ENCODE data around the gene DNAJC16. TPM values are rescaled to one million over a fixed set of nuclear protein-coding genes. Genes with fewer than 3 reads are reported as not detected.
"Not testable (repeated sequence)": the region's sequence is repeated elsewhere in the genome, so short reads cannot be mapped to it uniquely, and the experiment has no call there.

Gene DNAJC16
- total RNA-seq, 4 donors from 2014 or later, result 10.2 to 18.7 (median 13.8) TPM

DNA sequence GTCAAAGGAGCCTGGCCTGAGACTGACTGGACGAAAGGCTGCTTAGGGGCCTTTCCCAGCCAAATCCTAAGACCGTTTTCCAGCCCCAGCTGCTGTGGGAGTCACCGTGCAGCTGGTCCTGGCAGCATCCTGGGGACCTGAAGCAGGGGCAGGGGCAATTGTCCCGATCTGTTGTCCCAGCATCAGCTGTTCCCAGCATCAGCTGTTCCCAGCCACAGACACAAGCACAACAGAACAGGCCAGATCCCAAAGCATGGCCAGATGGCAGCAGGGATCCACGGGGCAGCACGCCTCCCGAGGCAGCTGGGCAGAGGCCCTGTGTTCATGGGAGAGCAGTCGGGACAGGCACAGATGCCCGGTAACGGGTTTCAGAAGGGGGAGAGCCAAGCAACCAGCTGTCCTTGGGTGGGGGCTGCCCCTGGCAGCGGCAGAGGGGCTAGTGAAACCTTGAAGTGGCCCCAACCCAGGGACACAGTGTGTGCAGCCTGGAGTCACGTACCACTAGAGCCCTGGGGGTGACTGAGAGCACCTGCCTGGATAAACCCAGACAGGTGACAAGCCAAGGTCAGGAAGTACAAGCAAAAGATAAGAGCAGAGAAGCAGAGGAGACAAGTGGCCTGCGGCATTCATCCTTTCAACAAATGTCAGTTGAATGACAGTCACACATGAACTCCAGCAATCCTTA, 37.5 kb upstream of the DNAJC16 start:
- H3K27ac ChIP-seq, result peak overlapping the region in 1 of 4 donors; percentile 12
- peaks cover 0 to 12% (median 0%) of the 10 kb centered on the region in 3 donors for H3K4me1 ChIP-seq
- H3K36me3 ChIP-seq, result peaks cover 0 to 52% of the 10 kb centered on the region in 2 donors
- no peak for TF ChIP-seq POLR2AphosphoS5 (IDR thresholded peaks at IDR 0.05)
- TF ChIP-seq EP300 (IDR thresholded peaks at IDR 0.05), result no peak
- TF ChIP-seq, protein P1, sequence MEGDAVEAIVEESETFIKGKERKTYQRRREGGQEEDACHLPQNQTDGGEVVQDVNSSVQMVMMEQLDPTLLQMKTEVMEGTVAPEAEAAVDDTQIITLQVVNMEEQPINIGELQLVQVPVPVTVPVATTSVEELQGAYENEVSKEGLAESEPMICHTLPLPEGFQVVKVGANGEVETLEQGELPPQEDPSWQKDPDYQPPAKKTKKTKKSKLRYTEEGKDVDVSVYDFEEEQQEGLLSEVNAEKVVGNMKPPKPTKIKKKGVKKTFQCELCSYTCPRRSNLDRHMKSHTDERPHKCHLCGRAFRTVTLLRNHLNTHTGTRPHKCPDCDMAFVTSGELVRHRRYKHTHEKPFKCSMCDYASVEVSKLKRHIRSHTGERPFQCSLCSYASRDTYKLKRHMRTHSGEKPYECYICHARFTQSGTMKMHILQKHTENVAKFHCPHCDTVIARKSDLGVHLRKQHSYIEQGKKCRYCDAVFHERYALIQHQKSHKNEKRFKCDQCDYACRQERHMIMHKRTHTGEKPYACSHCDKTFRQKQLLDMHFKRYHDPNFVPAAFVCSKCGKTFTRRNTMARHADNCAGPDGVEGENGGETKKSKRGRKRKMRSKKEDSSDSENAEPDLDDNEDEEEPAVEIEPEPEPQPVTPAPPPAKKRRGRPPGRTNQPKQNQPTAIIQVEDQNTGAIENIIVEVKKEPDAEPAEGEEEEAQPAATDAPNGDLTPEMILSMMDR (IDR thresholded peaks at IDR 0.05), result no peak
- no peak for TF ChIP-seq POLR2A (IDR thresholded peaks at IDR 0.05)
- no peaks in the 10 kb centered on the region for H3K9me3 ChIP-seq
- no peaks in the 10 kb centered on the region for H3K27me3 ChIP-seq
- 63 to 87% methylated on average over 5 to 8 of the region's 13 CpGs for WGBS, 2 donors (ENCODE audit: low coverage in 1 of 2)
- no peak overlapping the region for H3K4me3 ChIP-seq
- no peak for ATAC-seq

DNA sequence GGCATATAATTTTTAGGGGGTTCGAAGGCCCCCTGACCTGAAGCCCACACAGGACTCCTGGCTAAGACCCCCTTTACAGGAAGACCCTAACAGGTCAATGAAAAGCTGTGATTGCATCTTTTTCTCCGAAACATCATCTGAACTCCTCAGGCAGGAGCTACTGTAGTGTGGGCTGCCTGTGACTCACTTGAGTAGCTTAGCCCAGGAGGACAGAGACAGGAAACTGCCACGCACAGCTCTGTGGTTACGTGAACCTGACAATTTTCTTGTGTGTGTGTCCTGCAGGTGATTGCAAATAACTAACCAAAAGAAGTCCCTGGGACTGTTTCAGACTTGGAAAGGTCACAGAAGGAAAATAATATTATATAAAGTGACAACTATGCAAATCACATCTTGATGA, 35.6 kb upstream of the DNAJC16 start:
- H3K27ac ChIP-seq, H3K27me3 ChIP-seq, H3K9me3 ChIP-seq, ATAC-seq, H3K4me3 ChIP-seq: not testable (repeated sequence)
- Histone ChIP-seq H3K4me1 (peaks cover 0 to 12% (median 0%) of the 10 kb centered on the region in 3 donors), H3K36me3 (peaks cover 0 to 55% of the 10 kb centered on the region in 2 donors)
- WGBS, 2 donors (ENCODE audit: low coverage in 1 of 2), result 93 to 96% methylated on average over 3 to 4 of the region's 4 CpGs

DNA sequence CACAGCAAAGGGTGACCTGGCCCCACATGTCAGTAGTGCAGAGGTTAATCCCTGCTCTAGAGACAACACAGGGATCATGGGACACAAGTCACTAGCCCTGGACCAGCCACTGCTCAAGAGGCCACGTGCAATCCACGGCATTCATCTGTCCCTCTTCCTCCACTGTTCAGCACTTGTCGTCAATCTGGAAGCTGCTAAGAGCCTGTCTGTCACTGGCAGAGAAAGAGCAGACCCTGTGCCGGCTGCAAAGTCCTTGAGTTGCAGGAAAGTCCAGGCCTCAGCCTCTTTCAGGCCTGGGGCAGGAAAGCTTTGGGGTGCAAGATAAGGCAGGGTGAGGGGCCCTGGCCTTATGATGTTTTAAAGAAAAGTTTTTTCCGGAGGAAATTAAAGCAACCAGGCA, 34.1 kb upstream of the DNAJC16 start:
- no peak overlapping the region for H3K27ac ChIP-seq
- peaks cover 0 to 52% of the 10 kb centered on the region in 2 donors for H3K36me3 ChIP-seq
- H3K27me3 ChIP-seq, result no peaks in the 10 kb centered on the region
- no peak for TF ChIP-seq EP300 (IDR thresholded peaks at IDR 0.05)
- no peak for TF ChIP-seq POLR2A (IDR thresholded peaks at IDR 0.05)
- TF ChIP-seq, protein P1 (IDR thresholded peaks at IDR 0.05), result no peak
- WGBS, 2 donors (ENCODE audit: low coverage in 1 of 2), result 14% methylated on average over 1 of the region's 5 CpGs; no CpG with 5 or more reads in 1 of the 2 donors
- ATAC-seq, result no peak
- no peaks in the 10 kb centered on the region for H3K9me3 ChIP-seq
- H3K4me3 ChIP-seq, result no peak overlapping the region
- H3K4me1 ChIP-seq, result peaks cover 0 to 12% (median 0%) of the 10 kb centered on the region in 3 donors

DNA sequence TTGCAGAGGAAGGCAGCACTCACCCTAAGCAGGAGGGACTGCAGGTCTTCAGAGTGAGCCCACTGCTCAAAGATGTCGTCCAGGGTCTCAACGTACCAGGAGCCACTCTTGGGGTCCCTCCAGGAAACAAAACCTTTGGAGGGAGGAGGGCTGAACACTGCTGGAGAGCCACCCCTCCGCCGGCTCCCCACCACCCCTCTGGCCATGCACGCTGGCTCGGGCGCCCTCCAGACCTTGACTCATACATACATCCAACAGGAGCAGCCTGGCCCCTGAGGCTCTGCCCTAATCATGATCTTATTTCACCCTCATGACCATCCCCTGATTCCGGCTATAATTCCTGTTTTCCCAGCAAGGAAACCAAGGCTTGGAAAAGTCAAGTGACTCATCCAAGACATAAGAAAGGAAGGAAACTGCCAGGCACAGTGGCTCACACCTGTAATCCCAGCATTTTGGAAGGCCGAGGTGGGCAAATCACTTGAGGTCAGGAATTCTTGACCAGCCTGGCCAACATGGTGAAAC, 32.7 kb upstream of the DNAJC16 start:
- WGBS, 2 donors (ENCODE audit: low coverage in 1 of 2), result 94% methylated on average over 2 of the region's 9 CpGs; no CpG with 5 or more reads in 1 of the 2 donors
- peaks cover 0 to 65% of the 10 kb centered on the region in 2 donors for H3K36me3 ChIP-seq
- no peaks in the 10 kb centered on the region for H3K9me3 ChIP-seq
- no peak overlapping the region for H3K27ac ChIP-seq
- H3K4me1 ChIP-seq, result peaks cover 0 to 5% (median 0%) of the 10 kb centered on the region in 3 donors
- no peaks in the 10 kb centered on the region for H3K27me3 ChIP-seq
- no peak for ATAC-seq
- TF ChIP-seq POLR2AphosphoS5 (IDR thresholded peaks at IDR 0.05) (no peak), EP300 (IDR thresholded peaks at IDR 0.05) (no peak), POLR2A (IDR thresholded peaks at IDR 0.05) (no peak)
- TF ChIP-seq, protein P1 (IDR thresholded peaks at IDR 0.05), result no peak
- H3K4me3 ChIP-seq, result no peak overlapping the region

DNA sequence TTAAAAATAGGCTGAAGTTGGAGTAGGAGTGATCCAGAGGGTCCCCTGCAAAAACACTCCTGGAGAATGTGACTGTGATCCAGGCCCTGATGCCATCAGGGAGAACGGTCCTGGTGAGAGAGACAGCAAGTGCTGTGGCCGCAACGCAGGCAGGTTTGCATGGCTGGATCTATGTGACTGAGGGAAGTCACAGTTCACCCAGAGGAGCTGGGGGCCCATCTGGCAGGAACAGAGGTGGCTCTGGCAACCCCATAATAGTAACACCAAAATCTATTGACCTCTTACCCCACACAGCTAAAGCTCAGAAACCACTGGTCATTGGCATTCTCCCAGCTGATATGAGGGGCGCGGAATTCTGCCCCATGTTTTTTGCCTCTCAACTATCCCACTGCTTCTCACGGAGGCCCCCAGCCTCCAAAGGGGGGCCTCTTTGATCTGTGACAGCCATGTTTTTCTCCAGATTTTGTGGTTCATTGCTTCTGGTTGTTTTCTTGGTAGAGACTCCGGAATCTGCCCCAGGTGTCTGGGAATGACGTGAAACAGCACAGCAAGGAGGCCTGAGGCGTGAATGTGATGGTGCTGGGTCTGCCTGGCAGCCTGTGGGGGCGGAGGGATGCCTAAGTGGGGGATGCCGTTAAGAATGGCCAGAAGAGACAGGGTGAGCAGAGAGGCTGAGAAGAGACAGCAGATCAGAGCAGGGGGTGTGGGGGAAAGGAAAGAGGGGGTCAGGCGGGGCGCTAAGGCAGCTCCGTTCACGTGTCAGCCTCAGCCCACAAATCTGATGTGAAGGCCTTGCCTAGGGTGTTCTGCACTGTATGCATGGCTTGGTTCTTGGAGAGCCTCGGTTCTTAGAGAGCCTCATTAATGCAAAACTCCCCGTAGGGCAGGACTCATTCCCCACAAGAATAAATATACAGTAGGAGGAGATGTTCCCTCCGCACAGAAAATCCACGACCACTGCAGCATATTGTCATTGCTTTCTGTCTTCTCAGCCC, 26.2 kb upstream of the DNAJC16 start:
- H3K27me3 ChIP-seq, result no peaks in the 10 kb centered on the region
- TF ChIP-seq, protein P1 (IDR thresholded peaks at IDR 0.05), result no peak
- no peak for TF ChIP-seq EP300 (IDR thresholded peaks at IDR 0.05)
- no peak for TF ChIP-seq POLR2AphosphoS5 (IDR thresholded peaks at IDR 0.05)
- TF ChIP-seq POLR2A (IDR thresholded peaks at IDR 0.05), result no peak
- WGBS, 2 donors (ENCODE audit: low coverage in 1 of 2), result 67 to 86% methylated on average over 2 to 12 of the region's 19 CpGs
- H3K27ac ChIP-seq, result no peak overlapping the region
- ATAC-seq, result no peak
- no peaks in the 10 kb centered on the region for H3K4me1 ChIP-seq
- H3K36me3 ChIP-seq, result peaks cover 0 to 79% of the 10 kb centered on the region in 2 donors
- no peaks in the 10 kb centered on the region for H3K9me3 ChIP-seq
- no peak overlapping the region for H3K4me3 ChIP-seq
